D721Med (cell line): Measurements from ENCODE around the gene STMND1.

Source experiments
- DNase-seq: peaks from one replicate; pipeline ENCODE4 v3.0.0; 2011; ENCODE audit warnings: low spot score; ENCODE audit not compliant: insufficient read length
- FAIRE-seq: peaks from 2 replicates; lab custom pipeline; 2011; peaks lifted over from hg19 to GRCh38; lab: Jason Lieb, UNC
- CTCF ChIP-seq: IDR thresholded peaks from 2 replicates; pipeline ENCODE4 v1.5.1; 2012; ENCODE audit warnings: mild to moderate bottlenecking, control low read depth; ENCODE audit not compliant: insufficient read depth; ENCODE audit errors: missing control alignments

STMND1 gene

DNA sequence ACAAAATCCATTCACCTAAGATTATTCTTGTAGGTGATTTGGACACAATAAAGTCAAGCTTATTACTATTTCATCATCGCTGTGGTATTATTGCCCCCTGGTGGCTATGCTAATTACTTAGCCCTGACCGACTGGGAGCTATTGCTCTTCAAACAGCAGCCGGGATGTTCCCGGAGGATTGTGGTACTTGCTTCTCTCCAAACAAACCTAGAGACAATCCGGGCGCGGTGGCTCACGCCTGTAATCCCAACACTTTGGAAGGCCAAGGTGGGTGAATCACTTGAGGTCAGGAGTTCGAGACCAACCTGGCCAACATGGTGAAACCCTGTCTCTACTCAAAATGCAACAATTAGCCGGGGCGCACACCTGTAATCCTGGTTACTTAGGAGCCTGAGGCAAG lies 15.4 kb upstream of the STMND1 start:
- TF ChIP-seq CTCF: peak; percentile 58
- DNase-seq: no peak
- peak; percentile 55 for FAIRE-seq

DNA sequence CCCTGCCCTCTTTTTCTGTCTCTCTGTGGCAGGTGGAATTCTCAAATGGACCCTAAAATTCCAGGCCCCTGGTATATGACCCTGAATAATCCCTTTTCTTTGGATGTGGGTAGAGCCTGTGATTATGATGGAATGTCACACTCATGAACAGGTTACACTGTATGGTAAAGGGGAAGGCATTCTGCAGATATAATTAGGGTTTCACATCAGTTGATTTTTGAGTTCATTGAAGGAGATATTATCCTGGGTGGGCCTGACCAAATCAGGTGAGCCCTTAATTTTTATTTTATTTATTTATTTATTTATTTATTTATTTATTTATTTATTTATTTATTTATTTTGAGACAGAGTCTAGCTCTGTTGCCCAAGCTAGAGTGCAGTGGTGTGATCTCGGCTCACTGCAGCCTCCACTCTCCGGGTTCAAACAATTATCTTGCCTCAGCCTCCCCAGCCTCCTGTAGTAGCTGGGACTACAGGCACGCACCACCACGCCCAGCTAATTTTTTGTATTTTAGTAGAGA lies 13.7 kb upstream of the STMND1 start:
- TF ChIP-seq CTCF: no peak
- DNase-seq: no peak
- FAIRE-seq: no peak

DNA sequence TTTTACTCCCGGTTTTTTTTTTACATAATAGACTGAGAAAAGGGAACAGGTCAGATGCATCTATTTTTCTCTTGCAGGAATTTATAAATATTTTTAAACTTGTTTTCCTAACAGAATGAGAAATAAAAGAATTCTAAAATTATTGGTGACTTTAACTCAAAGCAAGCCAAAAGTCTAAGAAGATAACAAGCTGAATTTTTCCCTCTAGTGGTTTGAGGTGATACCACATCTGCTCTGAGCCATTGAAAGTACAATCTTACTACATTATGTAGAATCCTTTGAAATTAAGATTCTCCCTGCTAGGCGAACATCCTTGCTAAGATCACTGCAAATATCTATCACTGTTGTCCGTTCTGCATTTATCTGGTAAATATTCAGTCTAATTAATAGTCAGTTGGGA lies 10.7 kb upstream of the STMND1 start:
- FAIRE-seq (no peak), DNase-seq (no peak)
- no peak for TF ChIP-seq CTCF

DNA sequence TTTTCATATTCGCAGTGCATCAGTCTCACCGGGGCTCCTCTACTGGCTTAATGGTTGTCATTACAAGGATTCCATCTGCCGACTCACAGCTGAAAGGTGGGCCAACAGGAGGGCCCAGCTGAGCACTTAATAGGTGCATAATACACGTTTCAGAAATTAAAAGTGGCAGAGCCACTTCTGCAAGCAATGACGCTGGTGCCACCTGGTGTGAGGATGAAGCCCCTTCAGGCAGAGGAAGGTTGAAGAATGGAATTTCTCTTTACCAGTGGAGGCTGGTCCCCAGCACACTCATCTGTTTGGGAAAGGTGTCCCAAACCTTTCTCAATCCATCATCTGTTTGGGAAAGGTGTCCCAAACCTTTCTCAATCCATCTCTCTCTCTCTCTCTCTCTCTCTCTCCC lies 8.2 kb upstream of the STMND1 start:
- no peak for DNase-seq
- TF ChIP-seq CTCF: peak; percentile 11
- no peak for FAIRE-seq

- DNase-seq: no peak
- TF ChIP-seq CTCF: no peak
- FAIRE-seq: no peak
These were observed 5.8 kb upstream of the STMND1 start for GRCh38 chr6:17096096-17096495.

DNA sequence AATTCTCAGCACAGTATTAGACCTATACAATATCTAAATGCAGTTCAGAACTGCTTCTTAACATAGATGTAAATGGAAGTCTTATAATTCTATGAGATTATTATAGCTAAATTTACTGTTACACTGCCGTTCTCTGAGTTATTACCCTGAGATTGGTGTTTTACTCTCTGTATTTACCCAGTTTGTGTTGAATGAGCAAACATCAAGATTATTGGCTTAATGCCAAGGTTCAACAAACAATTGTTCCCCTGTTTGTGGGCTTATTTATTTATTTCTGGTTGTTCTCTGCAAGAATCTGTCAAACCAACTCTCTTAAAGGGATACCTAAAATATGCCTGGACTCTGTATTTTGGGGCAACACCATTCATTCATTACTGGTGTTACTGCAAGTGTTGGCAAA lies 5.2 kb upstream of the STMND1 start:
- DNase-seq (no peak), FAIRE-seq (no peak)
- no peak for TF ChIP-seq CTCF

DNA sequence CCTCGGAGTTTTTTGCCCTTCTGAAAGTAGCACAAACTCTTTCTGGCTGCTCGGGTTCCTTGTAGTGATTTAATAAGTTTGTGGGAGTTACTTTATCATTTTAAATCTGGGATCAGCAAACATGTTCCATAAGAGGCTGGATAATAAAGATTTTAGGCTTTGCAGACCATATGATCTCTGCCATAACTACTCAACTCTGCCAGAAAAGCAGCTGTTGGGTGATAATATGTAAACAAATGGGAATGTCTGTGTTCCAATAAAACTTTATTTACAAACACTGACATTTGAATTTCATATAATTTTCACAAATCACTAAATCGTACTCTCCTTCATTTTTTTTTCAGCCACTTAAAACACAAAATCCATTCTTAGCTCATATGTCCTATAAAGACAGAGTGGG lies 3.9 kb upstream of the STMND1 start:
- TF ChIP-seq CTCF: no peak
- FAIRE-seq (no peak), DNase-seq (no peak)
